PFSK-1 (cell line): ENCODE results near the gene TTYH2.

Experiments used
- FOXP2 ChIP-seq: optimal IDR thresholded peaks from 2 replicates; pipeline ENCODE3; 2011; ENCODE audit warnings: borderline replicate concordance, control low read depth, inconsistent platforms; ENCODE audit not compliant: insufficient read depth; ENCODE audit errors: extremely low read length, extremely low read depth
- POLR2AphosphoS5 ChIP-seq: IDR thresholded peaks from 2 replicates; pipeline ENCODE4 v1.6.1; 2012; ENCODE audit warnings: low read depth, mild to moderate bottlenecking, control low read depth, low read length, moderate library complexity
- TAF1 ChIP-seq: IDR thresholded peaks from 2 replicates; pipeline ENCODE4 v1.6.1; 2012; ENCODE audit warnings: low read length, control low read depth, borderline replicate concordance; ENCODE audit not compliant: insufficient read depth
- TF ChIP-seq, protein P1 (sequence below), 2 experiments: IDR thresholded peaks; 2 replicates each; pipeline versions ENCODE4 v1.6.1 to v1.8.0; 2011 to 2012; ENCODE audit warnings: low read depth in 2 of 2, low read length in 2 of 2, control low read depth in 1 of 2, inconsistent platforms in 1 of 2, mild to moderate bottlenecking in 1 of 2, moderate library complexity in 1 of 2; ENCODE audit not compliant: insufficient read depth in 1 of 2

DNA sequence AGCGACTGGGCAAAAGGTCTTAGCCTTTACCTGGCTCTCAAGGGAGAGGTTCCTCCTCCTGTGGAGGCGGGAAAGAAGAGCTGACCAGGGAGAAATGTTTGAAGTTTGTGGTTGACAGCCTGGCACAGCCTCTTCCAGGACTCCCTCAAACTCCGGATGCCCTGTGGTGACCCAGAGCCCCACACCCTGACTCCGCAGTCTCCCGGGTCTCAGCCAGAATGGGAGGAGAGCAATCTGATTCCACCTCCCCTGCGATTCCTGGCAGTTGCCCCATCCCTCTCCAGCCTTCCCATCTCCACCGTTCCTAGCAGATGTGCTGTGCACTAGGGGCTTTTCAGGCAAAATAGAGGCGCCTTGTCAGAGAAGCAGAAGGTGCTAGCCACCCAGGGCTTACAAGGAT is 55.2 kb downstream of the TTYH2 start:
- TF ChIP-seq FOXP2 (no peak), POLR2AphosphoS5 (no peak), TAF1 (no peak)
- TF ChIP-seq, protein P1, sequence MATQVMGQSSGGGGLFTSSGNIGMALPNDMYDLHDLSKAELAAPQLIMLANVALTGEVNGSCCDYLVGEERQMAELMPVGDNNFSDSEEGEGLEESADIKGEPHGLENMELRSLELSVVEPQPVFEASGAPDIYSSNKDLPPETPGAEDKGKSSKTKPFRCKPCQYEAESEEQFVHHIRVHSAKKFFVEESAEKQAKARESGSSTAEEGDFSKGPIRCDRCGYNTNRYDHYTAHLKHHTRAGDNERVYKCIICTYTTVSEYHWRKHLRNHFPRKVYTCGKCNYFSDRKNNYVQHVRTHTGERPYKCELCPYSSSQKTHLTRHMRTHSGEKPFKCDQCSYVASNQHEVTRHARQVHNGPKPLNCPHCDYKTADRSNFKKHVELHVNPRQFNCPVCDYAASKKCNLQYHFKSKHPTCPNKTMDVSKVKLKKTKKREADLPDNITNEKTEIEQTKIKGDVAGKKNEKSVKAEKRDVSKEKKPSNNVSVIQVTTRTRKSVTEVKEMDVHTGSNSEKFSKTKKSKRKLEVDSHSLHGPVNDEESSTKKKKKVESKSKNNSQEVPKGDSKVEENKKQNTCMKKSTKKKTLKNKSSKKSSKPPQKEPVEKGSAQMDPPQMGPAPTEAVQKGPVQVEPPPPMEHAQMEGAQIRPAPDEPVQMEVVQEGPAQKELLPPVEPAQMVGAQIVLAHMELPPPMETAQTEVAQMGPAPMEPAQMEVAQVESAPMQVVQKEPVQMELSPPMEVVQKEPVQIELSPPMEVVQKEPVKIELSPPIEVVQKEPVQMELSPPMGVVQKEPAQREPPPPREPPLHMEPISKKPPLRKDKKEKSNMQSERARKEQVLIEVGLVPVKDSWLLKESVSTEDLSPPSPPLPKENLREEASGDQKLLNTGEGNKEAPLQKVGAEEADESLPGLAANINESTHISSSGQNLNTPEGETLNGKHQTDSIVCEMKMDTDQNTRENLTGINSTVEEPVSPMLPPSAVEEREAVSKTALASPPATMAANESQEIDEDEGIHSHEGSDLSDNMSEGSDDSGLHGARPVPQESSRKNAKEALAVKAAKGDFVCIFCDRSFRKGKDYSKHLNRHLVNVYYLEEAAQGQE (IDR thresholded peaks at IDR 0.05; ENCODE audit: insufficient read depth in 1 of 2, low read depth in 2 of 2, low read length in 2 of 2), result no peak
